Measurements from ENCODE around the gene SUMF1. TPM values are rescaled to one million over a fixed set of nuclear protein-coding genes. Genes with fewer than 3 reads are reported as not detected.

The SUMF1 gene
- total RNA-seq (2014; rRNA removed) (79.1 and 81.5 TPM in 2 replicates), Bru-seq, nascent RNA (percentile 82 among the genes with signal in this experiment), BruChase-seq, experiment 1, labeled RNA remaining after a 6-hour chase (percentile 62 among the genes with signal in this experiment), BruChase-seq, experiment 2, labeled RNA remaining after a 2-hour chase (percentile 76 among the genes with signal in this experiment)
- long read RNA-seq, transcript SUMF1-202 (8 exons, 1,447 nt): minor isoform, 34 of 464 reads
- long read RNA-seq, transcript SUMF1-201 (9 exons, 2,159 nt): major isoform, 342 of 464 reads
- long read RNA-seq, transcript SUMF1-203 (8 exons, 1,128 nt): minor isoform, 18 of 464 reads
- long read RNA-seq, partial matches to known transcripts: 8 of 464 reads
- long read RNA-seq, other reads (novel, unspliced or antisense): 58 of 464 reads

DNA sequence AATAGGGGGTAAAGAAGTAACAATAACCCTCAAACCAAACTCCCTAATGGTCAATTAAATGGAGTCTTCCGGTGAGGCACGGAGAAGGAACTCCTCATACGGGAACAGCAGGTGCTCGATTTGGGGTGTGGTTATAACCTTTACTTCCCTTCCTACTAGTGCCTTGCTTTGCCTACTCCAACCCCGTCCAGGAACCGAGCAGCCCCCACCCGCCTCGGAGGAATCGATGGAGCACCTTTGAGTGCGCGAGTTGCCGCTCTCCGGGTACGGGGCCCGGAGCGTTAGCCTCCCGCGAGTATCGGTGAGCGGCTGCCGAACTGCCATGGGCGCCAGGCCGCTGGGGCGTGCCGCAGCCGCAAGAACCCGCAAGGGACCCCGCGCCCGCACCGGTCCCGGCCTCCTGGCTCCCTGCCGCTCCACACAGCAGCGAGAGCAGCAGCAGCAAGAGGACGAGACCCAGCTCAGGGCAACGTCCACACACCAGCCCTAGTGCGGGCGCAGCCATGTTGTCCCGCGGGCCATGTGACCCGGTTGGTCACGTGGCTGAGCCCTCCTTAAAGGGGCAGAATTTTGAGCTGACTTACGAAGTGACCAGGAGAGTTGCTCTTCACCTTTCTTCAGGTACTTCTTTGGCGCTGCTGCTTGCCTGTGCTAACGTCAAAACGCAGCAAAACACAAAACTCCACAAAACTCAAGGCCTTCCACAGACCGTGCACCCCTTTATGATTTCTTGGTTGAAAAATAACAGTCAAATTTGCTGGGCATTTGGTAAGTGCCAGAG lies at the start of gene SUMF1:
TSS of gene SUMF1 (minus strand) at position 529 of the 781 bp plus-strand sequence. CDS start at position 505, 24 bp downstream.
- CTCF ChIA-PET: no interaction called here

DNA sequence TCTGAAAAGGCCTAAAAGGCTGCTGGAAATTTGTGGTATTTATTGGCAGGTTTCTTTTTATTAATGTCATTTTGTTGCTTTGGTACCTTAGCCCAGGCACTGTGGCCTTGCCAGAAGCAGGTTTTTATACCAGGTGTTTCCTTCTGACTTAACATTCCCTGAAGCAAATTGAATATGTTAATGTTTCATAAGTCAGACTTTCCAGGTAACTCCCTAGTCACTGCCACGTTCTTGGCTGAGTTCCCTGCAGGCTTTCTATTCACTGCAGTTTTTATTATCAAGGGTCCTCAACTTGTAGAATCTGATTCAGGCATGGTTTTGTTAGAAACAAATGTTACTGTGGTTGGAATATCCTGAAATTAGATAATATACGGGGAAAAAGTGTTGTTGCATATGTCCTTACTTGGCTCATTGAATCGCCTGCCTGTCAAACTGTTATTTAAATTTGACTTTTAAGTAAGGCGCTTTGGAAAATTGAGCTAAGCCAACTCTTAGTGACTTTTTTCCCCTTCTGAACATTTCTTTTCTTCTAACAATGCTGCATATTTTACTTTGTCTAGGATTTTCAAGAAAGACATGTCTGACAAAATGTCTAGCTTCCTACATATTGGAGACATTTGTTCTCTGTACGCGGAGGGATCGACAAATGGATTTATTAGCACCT lies 49.0 kb upstream of the SUMF1 start:
- ATAC-seq (no peak), DNase-seq (peak; percentile 24)
- Histone ChIP-seq H3K4me2 (ENCODE audit: low read length) (no peak overlapping the region), H3K9ac (ENCODE audit: low read length) (no peak overlapping the region), H3K9me3 (ENCODE audit: low read length) (no peaks in the 10 kb centered on the region), H3K79me2 (ENCODE audit: low read length) (no peaks in the 10 kb centered on the region), H3K9me2 (replicated peaks; ENCODE audit: low read length) (no peaks in the 10 kb centered on the region), H3K27me3 (ENCODE audit: low read length) (no peaks in the 10 kb centered on the region), H2AFZ (ENCODE audit: low read length) (no peak overlapping the region), H3F3A (ENCODE audit: low read length, unreplicated experiment) (no peaks in the 10 kb centered on the region), H3K36me3 (ENCODE audit: low read depth, low read length) (no peaks in the 10 kb centered on the region), H3K4me3 (ENCODE audit: low read length) (no peak overlapping the region), H4K20me1 (ENCODE audit: low read length) (no peaks in the 10 kb centered on the region), H3K27ac (ENCODE audit: low read length) (no peak overlapping the region), H3K4me1 (ENCODE audit: insufficient read depth, low read length) (peaks cover 18% of the 10 kb centered on the region)
- ChIA-PET POLR2A (ENCODE audit: unreplicated experiment) (no interaction called here), CTCF (no interaction called here)
- TF ChIP-seq EZH2phosphoT487 (IDR thresholded peaks at IDR 0.05; ENCODE audit: borderline replicate concordance, low read length): no peak
- no peak for TF ChIP-seq EZH2 (IDR thresholded peaks at IDR 0.05; ENCODE audit: low read length, unreplicated experiment)
- TF ChIP-seq, protein P1, sequence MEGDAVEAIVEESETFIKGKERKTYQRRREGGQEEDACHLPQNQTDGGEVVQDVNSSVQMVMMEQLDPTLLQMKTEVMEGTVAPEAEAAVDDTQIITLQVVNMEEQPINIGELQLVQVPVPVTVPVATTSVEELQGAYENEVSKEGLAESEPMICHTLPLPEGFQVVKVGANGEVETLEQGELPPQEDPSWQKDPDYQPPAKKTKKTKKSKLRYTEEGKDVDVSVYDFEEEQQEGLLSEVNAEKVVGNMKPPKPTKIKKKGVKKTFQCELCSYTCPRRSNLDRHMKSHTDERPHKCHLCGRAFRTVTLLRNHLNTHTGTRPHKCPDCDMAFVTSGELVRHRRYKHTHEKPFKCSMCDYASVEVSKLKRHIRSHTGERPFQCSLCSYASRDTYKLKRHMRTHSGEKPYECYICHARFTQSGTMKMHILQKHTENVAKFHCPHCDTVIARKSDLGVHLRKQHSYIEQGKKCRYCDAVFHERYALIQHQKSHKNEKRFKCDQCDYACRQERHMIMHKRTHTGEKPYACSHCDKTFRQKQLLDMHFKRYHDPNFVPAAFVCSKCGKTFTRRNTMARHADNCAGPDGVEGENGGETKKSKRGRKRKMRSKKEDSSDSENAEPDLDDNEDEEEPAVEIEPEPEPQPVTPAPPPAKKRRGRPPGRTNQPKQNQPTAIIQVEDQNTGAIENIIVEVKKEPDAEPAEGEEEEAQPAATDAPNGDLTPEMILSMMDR (conservative IDR thresholded peaks at IDR 0.05; ENCODE audit: low read depth, low read length): no peak
- no TSS peak for BruUV-seq (replicated peaks)
- intact Hi-C loops (cut with micrococcal nuclease): loop anchor here (5.0 kb wide), 1 partner anchor 116 kb away; no protein-coding TSS in a partner anchor

More for the DNA sequence above, at the start of gene SUMF1:
- intact Hi-C loops (cut with micrococcal nuclease): loop anchor here (1.0 to 2.0 kb wide), 4 partner anchors 26 to 166 kb away; partner anchors contain the start of gene ITPR1
- Histone ChIP-seq H3K79me2 (ENCODE audit: low read length) (peaks cover 11% of the 10 kb centered on the region), H3K4me3 (ENCODE audit: low read length) (peak within 1 kb of the TSS; percentile 79), H3F3A (ENCODE audit: low read length, unreplicated experiment) (no peaks in the 10 kb centered on the region), H3K36me3 (ENCODE audit: low read depth, low read length) (no peaks in the 10 kb centered on the region), H3K4me1 (ENCODE audit: insufficient read depth, low read length) (no peaks in the 10 kb centered on the region), H3K9ac (ENCODE audit: low read length) (peak within 1 kb of the TSS; percentile 86), H3K4me2 (ENCODE audit: low read length) (peak within 1 kb of the TSS; percentile 85), H3K27me3 (ENCODE audit: low read length) (no peaks in the 10 kb centered on the region), H3K27ac (ENCODE audit: low read length) (peak within 1 kb of the TSS; percentile 63), H2AFZ (ENCODE audit: low read length) (peak within 1 kb of the TSS; percentile 82), H3K9me3 (ENCODE audit: low read length) (no peaks in the 10 kb centered on the region), H4K20me1 (ENCODE audit: low read length) (no peaks in the 10 kb centered on the region), H3K9me2 (replicated peaks; ENCODE audit: low read length) (no peaks in the 10 kb centered on the region)
- TSS peak; percentile 54 for BruUV-seq (replicated peaks)
- POLR2A ChIA-PET (ENCODE audit: unreplicated experiment): interaction anchor here (0.6 to 1.1 kb wide), 3 partner anchors 26 to 517 kb away, joined by 6 to 23 read pairs (median 7); partner anchors contain the start of gene ITPR1
- peak; percentile 98 for ATAC-seq
- peak; percentile 83 for DNase-seq
- TF ChIP-seq EZH2phosphoT487 (IDR thresholded peaks at IDR 0.05; ENCODE audit: borderline replicate concordance, low read length) (no peak), EZH2 (IDR thresholded peaks at IDR 0.05; ENCODE audit: low read length, unreplicated experiment) (no peak)
- TF ChIP-seq, protein P1 (conservative IDR thresholded peaks at IDR 0.05; ENCODE audit: low read depth, low read length): no peak

All from PC-3 (cell line).